ENCODE measurements around the gene GLA.

The GLA gene

GRCh38 chrX:101449279-101449678, 41.6 kb upstream of the GLA start:
- Histone ChIP-seq H3K4me1 (ENCODE audit: control insufficient read depth in 2 of 2, insufficient read depth in 1 of 2, low read depth in 1 of 2, low read length in 2 of 2) (no peaks in the 10 kb centered on the region), H3K18ac (ENCODE audit: low read length) (no peak overlapping the region), H3K9me3 (replicated peaks in 1 of 2; ENCODE audit: control insufficient read depth in 2 of 2, insufficient read depth in 1 of 2, low read depth in 1 of 2, low read length in 2 of 2) (no peaks in the 10 kb centered on the region), H2BK12ac (ENCODE audit: low read length) (no peak overlapping the region), H2BK15ac (ENCODE audit: low read length) (no peak overlapping the region), H2BK120ac (ENCODE audit: low read depth, low read length) (no peak overlapping the region), H3K4me3 (ENCODE audit: low read length in 2 of 2) (no peak overlapping the region), H2AFZ (ENCODE audit: low read length) (no peak overlapping the region), H3K4me2 (ENCODE audit: insufficient read depth, low read length, poor library complexity, severe bottlenecking) (no peak overlapping the region), H3K27ac (replicated peaks; ENCODE audit: low read length) (no peak overlapping the region), H3K79me1 (ENCODE audit: low read depth, low read length) (no peaks in the 10 kb centered on the region), H3K9ac (ENCODE audit: low read depth, low read length, poor library complexity) (no peak overlapping the region), H3K27me3 (ENCODE audit: control insufficient read depth in 3 of 3, insufficient read depth in 3 of 3, low read depth in 1 of 3, low read length in 3 of 3) (peaks cover 0 to 3% (median 0%) of the 10 kb centered on the region in 3 experiments), H3K4ac (ENCODE audit: low read length) (no peak overlapping the region), H4K8ac (ENCODE audit: low read depth, low read length) (no peak overlapping the region), H4K91ac (ENCODE audit: low read depth, low read length, poor library complexity) (no peak overlapping the region), H3K23ac (ENCODE audit: low read depth, low read length, poor library complexity) (no peak overlapping the region), H2AK5ac (ENCODE audit: low read depth, low read length) (no peak overlapping the region), H3K36me3 (replicated peaks in 1 of 2; ENCODE audit: control insufficient read depth in 2 of 2, insufficient read depth in 2 of 2, low read length in 2 of 2) (peaks cover 0 to 2% of the 10 kb centered on the region in 2 donors), H3K14ac (ENCODE audit: low read length) (no peak overlapping the region), H2BK5ac (ENCODE audit: low read length) (no peak overlapping the region)
- no CpG with 5 or more reads among the region's 1 CpG for WGBS, 2 donors (ENCODE audit: extremely low coverage in 2 of 2, insufficient read length in 2 of 2, insufficient replicate concordance in 1 of 2)
- DNase-seq (ENCODE audit: low spot score): no peak

- Histone ChIP-seq H3K36me3 (replicated peaks in 1 of 2; ENCODE audit: control insufficient read depth in 2 of 2, insufficient read depth in 2 of 2, low read length in 2 of 2) (peaks cover 0 to 9% of the 10 kb centered on the region in 2 donors), H2AK5ac (ENCODE audit: low read depth, low read length) (no peak overlapping the region), H2BK120ac (ENCODE audit: low read depth, low read length) (no peak overlapping the region), H4K91ac (ENCODE audit: low read depth, low read length, poor library complexity) (no peak overlapping the region), H3K23ac (ENCODE audit: low read depth, low read length, poor library complexity) (no peak overlapping the region), H2BK12ac (ENCODE audit: low read length) (no peak overlapping the region), H3K4me1 (ENCODE audit: control insufficient read depth in 2 of 2, insufficient read depth in 1 of 2, low read depth in 1 of 2, low read length in 2 of 2) (no peaks in the 10 kb centered on the region), H3K4me3 (ENCODE audit: low read length in 2 of 2) (no peak overlapping the region), H2BK15ac (ENCODE audit: low read length) (no peak overlapping the region), H3K9ac (ENCODE audit: low read depth, low read length, poor library complexity) (no peak overlapping the region), H3K79me1 (ENCODE audit: low read depth, low read length) (no peaks in the 10 kb centered on the region), H3K9me3 (replicated peaks in 1 of 2; ENCODE audit: control insufficient read depth in 2 of 2, insufficient read depth in 1 of 2, low read depth in 1 of 2, low read length in 2 of 2) (peaks cover 0 to 3% of the 10 kb centered on the region in 2 donors), H3K27ac (replicated peaks; ENCODE audit: low read length) (no peak overlapping the region), H3K14ac (ENCODE audit: low read length) (no peak overlapping the region), H3K18ac (ENCODE audit: low read length) (no peak overlapping the region), H2AFZ (ENCODE audit: low read length) (no peak overlapping the region), H3K4ac (ENCODE audit: low read length) (no peak overlapping the region), H4K8ac (ENCODE audit: low read depth, low read length) (no peak overlapping the region), H3K4me2 (ENCODE audit: insufficient read depth, low read length, poor library complexity, severe bottlenecking) (no peak overlapping the region), H3K27me3 (ENCODE audit: control insufficient read depth in 3 of 3, insufficient read depth in 3 of 3, low read depth in 1 of 3, low read length in 3 of 3) (peaks cover 0 to 3% (median 0%) of the 10 kb centered on the region in 3 experiments), H2BK5ac (ENCODE audit: low read length) (no peak overlapping the region)
- no peak for DNase-seq (ENCODE audit: low spot score)
- no CpG with 5 or more reads among the region's 2 CpGs for WGBS, 2 donors (ENCODE audit: extremely low coverage in 2 of 2, insufficient read length in 2 of 2, insufficient replicate concordance in 1 of 2)
Measured at GRCh38 chrX:101442085-101442484, 34.4 kb upstream of the GLA start.

DNA sequence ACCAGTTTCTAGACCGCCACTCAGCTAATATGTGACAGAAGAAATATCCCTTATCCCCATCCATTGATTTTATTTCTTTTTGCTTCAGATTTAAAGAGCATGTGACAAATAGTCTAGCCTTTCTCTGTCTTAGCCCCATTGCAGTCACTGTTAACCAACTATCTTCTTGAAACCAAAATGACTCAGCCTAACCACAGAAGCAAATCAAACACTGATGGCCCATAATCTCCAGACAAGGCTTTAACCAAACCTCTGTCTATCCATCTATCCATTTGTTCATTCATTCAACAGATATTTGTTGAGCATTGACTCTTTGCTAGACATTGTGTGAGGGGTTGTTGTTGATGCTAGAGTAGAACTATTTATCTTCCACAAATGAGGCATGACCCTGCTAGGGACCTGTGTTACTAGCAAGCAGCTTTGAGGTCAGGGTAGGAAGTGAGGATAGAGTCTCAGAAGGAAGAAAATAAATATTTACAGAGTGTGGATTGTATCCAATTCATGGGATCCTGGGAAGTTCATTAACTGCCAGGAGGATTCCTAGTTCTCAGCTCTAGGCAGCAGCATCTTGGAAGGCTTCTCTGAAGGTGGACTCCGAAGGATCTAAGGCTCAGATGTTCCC, 22.8 kb upstream of the GLA start:
- DNase-seq (ENCODE audit: low spot score): no peak

GRCh38 chrX:101429934-101430333, 22.2 kb upstream of the GLA start:
- no peak overlapping the region for H3K4me2 ChIP-seq (ENCODE audit: insufficient read depth, low read length, poor library complexity, severe bottlenecking)
- peaks cover 0 to 10% of the 10 kb centered on the region in 2 donors for H3K9me3 ChIP-seq (replicated peaks in 1 of 2; ENCODE audit: control insufficient read depth in 2 of 2, insufficient read depth in 1 of 2, low read depth in 1 of 2, low read length in 2 of 2)
- H3K14ac ChIP-seq (ENCODE audit: low read length): no peak overlapping the region
- no peak overlapping the region for H3K27ac ChIP-seq (replicated peaks; ENCODE audit: low read length)
- no peaks in the 10 kb centered on the region for H3K36me3 ChIP-seq (replicated peaks in 1 of 2; ENCODE audit: control insufficient read depth in 2 of 2, insufficient read depth in 2 of 2, low read length in 2 of 2)
- H3K18ac ChIP-seq (ENCODE audit: low read length): no peak overlapping the region
- no peak overlapping the region for H2BK15ac ChIP-seq (ENCODE audit: low read length)
- no CpG with 5 or more reads among the region's 1 CpG for WGBS, 2 donors (ENCODE audit: extremely low coverage in 2 of 2, insufficient read length in 2 of 2, insufficient replicate concordance in 1 of 2)
- no peaks in the 10 kb centered on the region for H3K79me1 ChIP-seq (ENCODE audit: low read depth, low read length)
- no peak overlapping the region for H2BK5ac ChIP-seq (ENCODE audit: low read length)
- H2BK120ac ChIP-seq (ENCODE audit: low read depth, low read length): no peak overlapping the region
- H4K91ac ChIP-seq (ENCODE audit: low read depth, low read length, poor library complexity): no peak overlapping the region
- no peak overlapping the region for H4K8ac ChIP-seq (ENCODE audit: low read depth, low read length)
- DNase-seq (ENCODE audit: low spot score): no peak
- H3K4me3 ChIP-seq (ENCODE audit: low read length in 2 of 2): no peak overlapping the region
- H2AFZ ChIP-seq (ENCODE audit: low read length): no peak overlapping the region
- no peaks in the 10 kb centered on the region for H3K4me1 ChIP-seq (ENCODE audit: control insufficient read depth in 2 of 2, insufficient read depth in 1 of 2, low read depth in 1 of 2, low read length in 2 of 2)
- no peak overlapping the region for H2BK12ac ChIP-seq (ENCODE audit: low read length)
- H3K4ac ChIP-seq (ENCODE audit: low read length): no peak overlapping the region
- H2AK5ac ChIP-seq (ENCODE audit: low read depth, low read length): no peak overlapping the region
- no peaks in the 10 kb centered on the region for H3K27me3 ChIP-seq (ENCODE audit: control insufficient read depth in 3 of 3, insufficient read depth in 3 of 3, low read depth in 1 of 3, low read length in 3 of 3)
- H3K9ac ChIP-seq (ENCODE audit: low read depth, low read length, poor library complexity): no peak overlapping the region
- H3K23ac ChIP-seq (ENCODE audit: low read depth, low read length, poor library complexity): no peak overlapping the region

More for the DNA sequence above, 22.8 kb upstream of the GLA start:
- no peaks in the 10 kb centered on the region for H3K4me1 ChIP-seq (ENCODE audit: control insufficient read depth in 2 of 2, insufficient read depth in 1 of 2, low read depth in 1 of 2, low read length in 2 of 2)
- H3K9me3 ChIP-seq (replicated peaks in 1 of 2; ENCODE audit: control insufficient read depth in 2 of 2, insufficient read depth in 1 of 2, low read depth in 1 of 2, low read length in 2 of 2): peaks cover 0 to 10% of the 10 kb centered on the region in 2 donors
- H2BK15ac ChIP-seq (ENCODE audit: low read length): no peak overlapping the region
- H3K4me2 ChIP-seq (ENCODE audit: insufficient read depth, low read length, poor library complexity, severe bottlenecking): no peak overlapping the region
- H3K27ac ChIP-seq (replicated peaks; ENCODE audit: low read length): no peak overlapping the region
- H3K79me1 ChIP-seq (ENCODE audit: low read depth, low read length): no peaks in the 10 kb centered on the region
- H3K36me3 ChIP-seq (replicated peaks in 1 of 2; ENCODE audit: control insufficient read depth in 2 of 2, insufficient read depth in 2 of 2, low read length in 2 of 2): no peaks in the 10 kb centered on the region
- no peak overlapping the region for H3K4me3 ChIP-seq (ENCODE audit: low read length in 2 of 2)
- no peak overlapping the region for H3K18ac ChIP-seq (ENCODE audit: low read length)
- no CpG with 5 or more reads among the region's 2 CpGs for WGBS, 2 donors (ENCODE audit: extremely low coverage in 2 of 2, insufficient read length in 2 of 2, insufficient replicate concordance in 1 of 2)
- H2BK120ac ChIP-seq (ENCODE audit: low read depth, low read length): no peak overlapping the region
- no peak overlapping the region for H3K4ac ChIP-seq (ENCODE audit: low read length)
- no peak overlapping the region for H3K9ac ChIP-seq (ENCODE audit: low read depth, low read length, poor library complexity)
- H4K91ac ChIP-seq (ENCODE audit: low read depth, low read length, poor library complexity): no peak overlapping the region
- no peak overlapping the region for H2AK5ac ChIP-seq (ENCODE audit: low read depth, low read length)
- no peak overlapping the region for H2AFZ ChIP-seq (ENCODE audit: low read length)
- no peak overlapping the region for H4K8ac ChIP-seq (ENCODE audit: low read depth, low read length)
- H3K14ac ChIP-seq (ENCODE audit: low read length): no peak overlapping the region
- H2BK12ac ChIP-seq (ENCODE audit: low read length): no peak overlapping the region
- H3K27me3 ChIP-seq (ENCODE audit: control insufficient read depth in 3 of 3, insufficient read depth in 3 of 3, low read depth in 1 of 3, low read length in 3 of 3): no peaks in the 10 kb centered on the region
- H2BK5ac ChIP-seq (ENCODE audit: low read length): no peak overlapping the region
- no peak overlapping the region for H3K23ac ChIP-seq (ENCODE audit: low read depth, low read length, poor library complexity)
